Cortex of kidney (tissue), 1 donor: ENCODE results near the gene KRTAP9-7.

ENCODE experiments used
- DNase-seq: peaks from one replicate; lab custom pipeline; 2025; lab: John Stamatoyannopoulos, UW

The KRTAP9-7 gene

GRCh38 chr17:41271858-41272257 lies 3.6 kb upstream of the KRTAP9-7 start:
- no peak for DNase-seq

GRCh38 chr17:41278176-41278955 lies 2.9 kb downstream of the KRTAP9-7 start:
- DNase-seq, result no peak

- DNase-seq, result no peak
These were observed 8.5 kb downstream of the KRTAP9-7 start for GRCh38 chr17:41284043-41284442.

GRCh38 chr17:41284546-41284945 lies 9.0 kb downstream of the KRTAP9-7 start:
- DNase-seq, result no peak

- DNase-seq, result no peak
These were observed 11.6 kb downstream of the KRTAP9-7 start for GRCh38 chr17:41287050-41287449.

GRCh38 chr17:41294016-41294415 lies 18.5 kb downstream of the KRTAP9-7 start:
- no peak for DNase-seq

- DNase-seq, result no peak
These were observed 21.3 kb downstream of the KRTAP9-7 start for GRCh38 chr17:41296846-41297245.

GRCh38 chr17:41298458-41299135 lies 23.1 kb downstream of the KRTAP9-7 start:
- no peak for DNase-seq

GRCh38 chr17:41301204-41301790 lies 25.8 kb downstream of the KRTAP9-7 start:
- DNase-seq, result no peak

GRCh38 chr17:41301916-41302901 lies 26.7 kb downstream of the KRTAP9-7 start, which contains the start of gene KRTAP29-1:
TSS of gene KRTAP29-1 (minus strand) at chr17:41302851. CDS start at chr17:41302851, 0 bp downstream.
- no peak for DNase-seq

GRCh38 chr17:41302981-41303380 lies 27.5 kb downstream of the KRTAP9-7 start:
- no peak for DNase-seq

GRCh38 chr17:41304091-41304490 lies 28.6 kb downstream of the KRTAP9-7 start:
- no peak for DNase-seq

- no peak for DNase-seq
These were observed 32.1 kb downstream of the KRTAP9-7 start for GRCh38 chr17:41307647-41308046.

GRCh38 chr17:41308251-41308917 lies 32.9 kb downstream of the KRTAP9-7 start:
- no peak for DNase-seq

- no peak for DNase-seq
These were observed 33.4 kb downstream of the KRTAP9-7 start, which contains the start of gene KRTAP16-1 for GRCh38 chr17:41308918-41309359. TSS of gene KRTAP16-1 (minus strand) at chr17:41309309. CDS start at chr17:41309253, 56 bp downstream.

GRCh38 chr17:41311111-41311510 lies 35.6 kb downstream of the KRTAP9-7 start:
- DNase-seq, result no peak

GRCh38 chr17:41315204-41315794 lies 39.8 kb downstream of the KRTAP9-7 start, which contains the start of gene KRTAP17-1:
TSS of gene KRTAP17-1 (minus strand) at chr17:41315710. CDS start at chr17:41315650, 60 bp downstream.
- no peak for DNase-seq

GRCh38 chr17:41315814-41316445 lies 40.4 kb downstream of the KRTAP9-7 start:
- DNase-seq, result no peak

- no peak for DNase-seq
These were observed 42.7 kb downstream of the KRTAP9-7 start for GRCh38 chr17:41318231-41318630.
